ENCODE measurements around the gene CXCR3. TPM values are rescaled to one million over a fixed set of nuclear protein-coding genes. Genes with fewer than 3 reads are reported as not detected.

CXCR3 gene
- total RNA-seq (2021; ENCODE audit: unreplicated experiment) (not detected), Bru-seq, nascent RNA (not detected), BruChase-seq, experiment 1, labeled RNA remaining after a 6-hour chase (not detected), BruChase-seq, experiment 2, labeled RNA remaining after a 2-hour chase (not detected)
- 0.04 and 0.05 TPM in 2 replicates for polyA plus RNA-seq (2012)
- long read RNA-seq: 0 reads

DNA sequence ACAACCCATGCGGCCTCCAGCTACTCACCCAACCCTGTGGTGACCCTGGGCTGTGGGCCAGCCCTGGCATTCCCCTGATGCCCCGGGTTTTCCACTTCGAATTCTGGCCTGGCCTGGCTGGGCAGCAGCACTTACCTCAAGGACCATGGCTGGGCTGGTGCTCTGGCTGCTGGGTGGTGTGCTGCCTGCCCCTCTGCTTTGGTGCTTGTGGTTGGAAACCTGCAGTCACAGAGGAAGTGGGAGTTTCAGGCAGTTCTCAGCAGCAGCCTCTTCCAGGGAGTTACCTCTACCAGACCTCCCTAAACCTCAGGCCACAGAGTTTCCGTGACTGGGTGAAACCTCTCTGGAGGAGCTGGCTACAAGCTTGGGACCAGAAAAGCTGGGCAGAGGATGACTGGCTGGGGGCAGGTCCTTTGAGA is at the start of gene CXCR3:
Gene CXCR3, minus strand, starts transcription at position 209 of the 419 bp plus-strand sequence. Its CDS starts 62 bp downstream, at position 147.
- Histone ChIP-seq H3K79me2 (ENCODE audit: insufficient read depth, low read length) (no peaks in the 10 kb centered on the region), H3K27ac (ENCODE audit: low read depth, low read length) (no peak within 1 kb of the TSS), H3K36me3 (ENCODE audit: control insufficient read depth in 1 of 2, insufficient read depth in 2 of 2, low read length in 2 of 2) (no peaks in the 10 kb centered on the region), H3K9me3 (ENCODE audit: control insufficient read depth in 1 of 2, insufficient read depth in 1 of 2, low read depth in 1 of 2, low read length in 2 of 2) (no peaks in the 10 kb centered on the region), H4K20me1 (ENCODE audit: insufficient read depth) (no peaks in the 10 kb centered on the region), H3K9me2 (ENCODE audit: insufficient read depth) (no peaks in the 10 kb centered on the region), H3K4me2 (ENCODE audit: low read length) (no peak within 1 kb of the TSS), H3K4me3 (replicated peaks in 1 of 2; ENCODE audit: low read depth in 1 of 2, low read length in 2 of 2) (no peak within 1 kb of the TSS), H3K4me1 (ENCODE audit: control insufficient read depth in 1 of 2, insufficient read depth in 2 of 2, low read length in 2 of 2) (peaks cover 9 to 12% of the 10 kb centered on the region in 2 experiments), H3K27me3 (ENCODE audit: insufficient read depth, low read length) (no peaks in the 10 kb centered on the region), H2AFZ (ENCODE audit: low read depth, low read length, poor library complexity, severe bottlenecking) (no peak within 1 kb of the TSS), H3K9ac (ENCODE audit: low read length) (no peak within 1 kb of the TSS)
- TF ChIP-seq FOSL1 (IDR thresholded peaks at IDR 0.05; ENCODE audit: low read depth) (no peak), RAD21 (IDR thresholded peaks at IDR 0.05; ENCODE audit: low read depth) (no peak), JUND (IDR thresholded peaks at IDR 0.05) (no peak), EGR1 (IDR thresholded peaks at IDR 0.05; ENCODE audit: low read depth) (no peak), SP1 (IDR thresholded peaks at IDR 0.05; ENCODE audit: low read depth) (no peak), CBX3 (IDR thresholded peaks at IDR 0.05; ENCODE audit: low read depth) (no peak), EZH2phosphoT487 (IDR thresholded peaks at IDR 0.05; ENCODE audit: borderline replicate concordance) (no peak)
- TF ChIP-seq, protein P1, sequence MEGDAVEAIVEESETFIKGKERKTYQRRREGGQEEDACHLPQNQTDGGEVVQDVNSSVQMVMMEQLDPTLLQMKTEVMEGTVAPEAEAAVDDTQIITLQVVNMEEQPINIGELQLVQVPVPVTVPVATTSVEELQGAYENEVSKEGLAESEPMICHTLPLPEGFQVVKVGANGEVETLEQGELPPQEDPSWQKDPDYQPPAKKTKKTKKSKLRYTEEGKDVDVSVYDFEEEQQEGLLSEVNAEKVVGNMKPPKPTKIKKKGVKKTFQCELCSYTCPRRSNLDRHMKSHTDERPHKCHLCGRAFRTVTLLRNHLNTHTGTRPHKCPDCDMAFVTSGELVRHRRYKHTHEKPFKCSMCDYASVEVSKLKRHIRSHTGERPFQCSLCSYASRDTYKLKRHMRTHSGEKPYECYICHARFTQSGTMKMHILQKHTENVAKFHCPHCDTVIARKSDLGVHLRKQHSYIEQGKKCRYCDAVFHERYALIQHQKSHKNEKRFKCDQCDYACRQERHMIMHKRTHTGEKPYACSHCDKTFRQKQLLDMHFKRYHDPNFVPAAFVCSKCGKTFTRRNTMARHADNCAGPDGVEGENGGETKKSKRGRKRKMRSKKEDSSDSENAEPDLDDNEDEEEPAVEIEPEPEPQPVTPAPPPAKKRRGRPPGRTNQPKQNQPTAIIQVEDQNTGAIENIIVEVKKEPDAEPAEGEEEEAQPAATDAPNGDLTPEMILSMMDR (IDR thresholded peaks at IDR 0.05 in 2 of 3, conservative IDR thresholded peaks at IDR 0.05 in 1 of 3; ENCODE audit: borderline replicate concordance in 1 of 3, insufficient read depth in 1 of 3, low read depth in 2 of 3, low read length in 2 of 3): no peak
- TF ChIP-seq, protein P2, sequence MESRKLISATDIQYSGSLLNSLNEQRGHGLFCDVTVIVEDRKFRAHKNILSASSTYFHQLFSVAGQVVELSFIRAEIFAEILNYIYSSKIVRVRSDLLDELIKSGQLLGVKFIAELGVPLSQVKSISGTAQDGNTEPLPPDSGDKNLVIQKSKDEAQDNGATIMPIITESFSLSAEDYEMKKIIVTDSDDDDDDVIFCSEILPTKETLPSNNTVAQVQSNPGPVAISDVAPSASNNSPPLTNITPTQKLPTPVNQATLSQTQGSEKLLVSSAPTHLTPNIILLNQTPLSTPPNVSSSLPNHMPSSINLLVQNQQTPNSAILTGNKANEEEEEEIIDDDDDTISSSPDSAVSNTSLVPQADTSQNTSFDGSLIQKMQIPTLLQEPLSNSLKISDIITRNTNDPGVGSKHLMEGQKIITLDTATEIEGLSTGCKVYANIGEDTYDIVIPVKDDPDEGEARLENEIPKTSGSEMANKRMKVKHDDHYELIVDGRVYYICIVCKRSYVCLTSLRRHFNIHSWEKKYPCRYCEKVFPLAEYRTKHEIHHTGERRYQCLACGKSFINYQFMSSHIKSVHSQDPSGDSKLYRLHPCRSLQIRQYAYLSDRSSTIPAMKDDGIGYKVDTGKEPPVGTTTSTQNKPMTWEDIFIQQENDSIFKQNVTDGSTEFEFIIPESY (IDR thresholded peaks at IDR 0.05; ENCODE audit: extremely low read depth, insufficient replicate concordance, low read length): no peak
- TF ChIP-seq, protein P3, sequence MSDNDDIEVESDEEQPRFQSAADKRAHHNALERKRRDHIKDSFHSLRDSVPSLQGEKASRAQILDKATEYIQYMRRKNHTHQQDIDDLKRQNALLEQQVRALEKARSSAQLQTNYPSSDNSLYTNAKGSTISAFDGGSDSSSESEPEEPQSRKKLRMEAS (IDR thresholded peaks at IDR 0.05): no peak
- TF ChIP-seq, protein P4, sequence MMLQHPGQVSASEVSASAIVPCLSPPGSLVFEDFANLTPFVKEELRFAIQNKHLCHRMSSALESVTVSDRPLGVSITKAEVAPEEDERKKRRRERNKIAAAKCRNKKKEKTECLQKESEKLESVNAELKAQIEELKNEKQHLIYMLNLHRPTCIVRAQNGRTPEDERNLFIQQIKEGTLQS (IDR thresholded peaks at IDR 0.05): no peak
- BruUV-seq (replicated peaks): no TSS peak
- ChIA-PET POLR2A (no interaction called here), CTCF (no interaction called here), RAD21 (ENCODE audit: low non-redundant PET in 1 of 2, low total read pairs in 2 of 2, uncharacterized antibody in 2 of 2, unreplicated experiment in 2 of 2) (no interaction called here)
- intact Hi-C loops (cut with micrococcal nuclease): no loop called here
- no peak for ATAC-seq
- no peak for DNase-seq (ENCODE audit: low read depth, low spot score)

Data from HCT116 (cell line).